T-helper 9 cell (primary cell): ENCODE measurements around the gene RIMBP2.

Experiments
- DNase-seq: peaks from one replicate; pipeline ENCODE4 v3.0.0-alpha.2; 2020

Gene RIMBP2

DNA sequence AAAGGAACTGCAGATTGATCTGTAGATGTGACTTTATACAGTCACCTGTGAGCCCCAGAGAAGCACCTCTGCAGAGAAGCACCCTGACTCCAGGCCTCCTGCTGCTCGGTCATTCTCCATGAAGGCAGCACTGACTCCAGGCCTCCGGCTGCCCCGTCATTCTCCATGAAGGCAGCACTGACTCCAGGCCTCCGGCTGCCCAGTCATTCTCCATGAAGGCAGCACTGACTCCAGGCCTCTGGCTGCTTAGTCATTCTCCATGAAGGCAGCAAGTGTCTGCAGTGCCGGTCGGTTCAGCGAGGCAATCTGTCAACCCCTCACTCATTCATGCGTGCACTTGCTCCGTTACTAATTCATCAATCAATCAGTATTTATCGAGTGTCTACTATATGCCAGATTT, 218.1 kb downstream of the RIMBP2 start:
- DNase-seq = no peak

- DNase-seq = no peak
Observed at GRCh38 chr12:130497321-130497720, 218.8 kb downstream of the RIMBP2 start.

DNA sequence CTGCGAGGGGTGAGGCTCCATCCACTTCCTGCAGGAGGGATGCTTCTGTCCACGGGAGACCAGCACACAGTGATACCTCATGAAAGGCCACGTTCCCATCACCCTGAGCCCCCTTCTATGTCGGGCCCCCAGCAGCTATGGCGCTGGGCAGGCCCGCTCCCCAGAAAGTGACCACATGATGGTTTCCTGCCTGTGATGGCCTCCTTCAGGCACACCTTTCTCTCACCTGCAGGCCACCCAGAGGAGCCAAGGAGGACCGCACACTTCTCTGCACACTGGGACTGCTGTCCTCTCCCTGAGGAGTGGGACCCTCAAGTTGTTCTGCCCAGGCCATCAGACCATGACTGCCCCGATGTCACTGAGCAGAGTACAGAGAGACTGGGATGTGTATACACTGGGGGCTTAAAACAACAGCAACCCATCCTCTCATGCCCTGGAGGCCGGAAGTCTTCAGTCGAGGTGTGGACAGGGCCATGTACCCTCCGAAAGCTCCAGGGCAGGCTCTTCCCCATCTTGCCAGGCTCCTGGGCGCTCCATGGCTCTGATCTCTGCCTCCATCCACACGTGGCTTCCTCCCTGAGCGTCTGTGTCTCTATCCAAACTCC, 219.5 kb downstream of the RIMBP2 start:
- no peak for DNase-seq

GRCh38 chr12:130495156-130495555, 220.9 kb downstream of the RIMBP2 start:
- DNase-seq = no peak

DNA sequence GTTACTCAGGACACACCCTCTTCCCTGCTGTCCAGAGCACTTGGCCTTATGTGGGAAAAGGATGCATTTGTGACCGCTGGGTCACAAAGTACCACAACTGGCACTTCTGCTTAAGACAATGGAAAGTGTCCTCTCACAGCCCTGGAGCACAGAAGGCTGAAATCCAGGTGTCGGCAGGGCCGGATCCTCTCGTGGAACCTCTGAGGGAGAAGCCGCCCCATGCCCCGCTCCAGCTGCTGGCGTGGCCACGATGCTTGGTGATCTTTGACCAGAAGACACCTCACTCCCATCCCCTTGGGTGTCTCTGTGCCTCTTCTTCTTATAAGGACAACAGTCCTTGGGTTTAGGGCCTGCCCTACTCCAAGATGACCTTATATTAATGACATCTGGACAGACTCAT, 221.4 kb downstream of the RIMBP2 start:
- DNase-seq = no peak

DNA sequence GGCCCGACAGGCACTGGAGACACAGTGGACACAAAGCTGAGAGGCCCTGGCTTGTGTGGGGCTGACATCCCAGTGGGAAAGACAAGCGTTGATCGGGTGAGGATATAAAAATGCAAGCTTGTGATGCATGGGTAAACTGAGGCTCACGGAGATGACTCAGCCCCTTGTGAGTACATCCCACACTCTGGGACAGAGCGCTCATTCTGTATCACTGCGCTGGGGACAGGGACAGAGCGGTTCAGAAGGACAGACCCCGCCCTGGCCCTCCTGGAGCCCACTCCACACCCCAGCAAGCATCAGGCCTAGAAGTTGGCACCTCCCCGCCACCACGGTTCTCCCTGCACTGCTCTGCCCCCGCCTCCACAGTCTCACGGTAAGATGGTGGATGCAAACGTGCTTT, 222.1 kb downstream of the RIMBP2 start:
- DNase-seq = no peak

- no peak for DNase-seq
Observed at GRCh38 chr12:130491421-130492357, 224.4 kb downstream of the RIMBP2 start.

DNA sequence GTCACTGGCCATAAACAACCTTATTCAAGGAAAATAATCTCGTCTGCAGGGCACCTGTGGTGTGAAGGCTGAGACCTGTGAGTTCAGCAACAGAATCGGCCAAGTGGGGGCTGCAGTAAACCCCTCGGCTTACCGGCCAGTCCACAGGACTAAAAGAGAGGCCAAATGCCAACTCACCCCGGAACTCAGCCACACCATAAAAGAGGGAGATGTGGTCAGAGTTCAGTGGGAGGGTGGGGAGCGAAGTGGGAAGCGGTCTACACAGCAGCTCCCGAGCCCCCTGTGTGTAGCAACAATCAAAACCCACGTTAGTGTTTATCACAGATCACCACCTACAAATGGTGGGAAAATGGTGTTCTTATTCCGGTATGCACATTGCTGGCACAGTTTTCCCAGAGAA, 225.4 kb downstream of the RIMBP2 start:
- no peak for DNase-seq

DNA sequence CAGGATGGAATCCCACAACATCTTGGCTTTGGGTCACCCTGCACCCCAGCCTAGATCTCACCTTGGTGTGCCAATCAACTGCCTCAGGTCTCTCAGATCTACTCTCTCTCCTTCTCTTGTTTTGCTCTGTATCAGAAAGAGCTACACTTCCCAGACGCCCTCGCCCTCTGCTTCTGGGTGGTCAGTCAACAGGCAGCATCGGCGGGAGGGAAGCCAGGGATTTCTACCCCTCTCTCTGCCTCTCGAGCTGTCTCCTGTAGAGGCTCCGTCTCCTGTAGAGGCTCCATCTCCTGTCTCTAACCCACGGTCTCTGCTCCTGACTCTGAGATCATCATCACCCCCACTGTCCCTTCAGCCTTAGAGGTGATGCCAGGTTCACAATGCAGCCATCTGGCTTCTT, 226.8 kb downstream of the RIMBP2 start:
- no peak for DNase-seq

DNA sequence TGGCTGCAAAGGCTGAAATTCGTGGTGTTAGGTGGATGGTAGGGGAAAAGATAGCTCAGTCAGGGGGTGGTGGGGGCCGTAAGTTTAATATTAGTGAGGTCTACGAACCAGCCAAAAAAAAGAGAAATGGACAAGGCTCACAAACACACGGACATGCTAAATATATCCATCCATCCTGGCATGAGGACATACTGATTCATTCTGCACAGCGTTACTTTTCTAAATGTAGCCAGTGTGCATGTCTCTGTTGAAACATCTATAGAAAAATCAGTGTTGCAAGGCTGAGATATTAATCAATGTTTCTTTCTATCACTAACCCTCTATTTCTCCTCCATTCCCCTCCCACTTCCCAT, 227.8 kb downstream of the RIMBP2 start:
- no peak for DNase-seq

GRCh38 chr12:130487636-130488357, 228.3 kb downstream of the RIMBP2 start:
- no peak for DNase-seq

DNA sequence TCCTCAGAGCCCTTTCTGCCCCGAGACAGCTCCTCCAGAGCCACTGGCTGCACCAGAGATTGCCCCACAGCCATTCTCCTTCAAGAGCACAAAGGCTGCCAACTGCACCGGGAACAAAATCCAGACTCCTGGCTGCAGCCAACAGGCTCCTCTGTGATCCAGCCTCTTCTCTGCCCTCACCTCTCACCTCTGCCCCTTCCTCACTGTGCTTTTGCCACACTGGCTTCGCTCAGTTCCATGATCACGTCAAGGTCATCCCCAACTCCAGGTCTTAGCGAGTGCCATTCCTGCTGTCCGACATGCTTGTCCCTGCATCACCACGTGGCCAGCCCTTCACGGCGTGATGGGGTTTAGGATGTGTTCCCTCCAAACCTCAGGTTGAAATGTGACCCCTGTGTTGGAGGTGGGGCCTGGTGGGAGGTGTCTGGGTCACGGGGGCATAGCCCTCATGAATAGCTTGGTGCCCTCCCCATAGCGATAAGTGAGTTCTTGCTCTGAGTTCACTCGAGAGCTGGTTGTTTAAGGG, 229.1 kb downstream of the RIMBP2 start:
- no peak for DNase-seq

GRCh38 chr12:130486146-130486435, 230.0 kb downstream of the RIMBP2 start:
- DNase-seq = no peak

DNA sequence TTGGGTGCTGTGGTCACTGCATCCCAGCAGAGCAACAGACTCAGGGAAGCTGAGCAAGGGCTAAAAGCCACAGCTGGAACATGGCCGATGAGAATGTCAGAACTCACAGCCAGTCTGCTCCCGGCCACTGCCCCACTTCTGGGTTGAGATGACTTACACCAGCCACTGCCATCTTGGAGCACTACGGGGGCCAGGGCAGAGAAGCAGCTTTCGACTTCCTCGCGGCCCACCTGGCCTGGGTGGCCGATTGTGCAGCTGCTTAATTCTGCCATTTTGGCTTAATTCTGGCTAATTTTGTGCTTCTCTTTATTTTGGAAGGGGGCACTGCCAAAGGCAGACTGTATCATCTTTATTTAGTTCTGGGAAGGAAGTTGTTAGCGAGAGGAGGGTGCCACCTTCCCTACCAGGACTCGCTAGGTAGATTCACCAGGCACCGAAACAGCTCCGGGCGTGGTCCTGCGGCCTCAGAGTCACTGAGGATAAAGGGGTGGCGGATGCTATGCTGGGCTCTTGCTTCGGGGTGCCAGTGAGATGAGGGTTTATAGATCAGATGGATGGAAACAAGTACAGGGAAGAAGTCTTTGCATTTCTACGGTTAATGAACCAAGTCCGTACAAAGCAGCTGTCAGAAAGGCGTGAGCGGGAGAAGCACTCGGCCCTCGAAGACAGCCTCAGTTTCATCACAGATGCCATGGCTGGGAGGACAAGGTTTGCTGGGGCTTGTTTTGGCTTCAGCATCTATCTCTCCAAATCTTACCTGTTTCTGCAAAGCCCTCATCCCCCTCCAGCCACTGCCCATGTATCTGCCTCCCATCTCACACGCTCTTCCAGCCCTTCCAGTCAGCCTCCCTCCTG, 230.6 kb downstream of the RIMBP2 start:
- DNase-seq = no peak

DNA sequence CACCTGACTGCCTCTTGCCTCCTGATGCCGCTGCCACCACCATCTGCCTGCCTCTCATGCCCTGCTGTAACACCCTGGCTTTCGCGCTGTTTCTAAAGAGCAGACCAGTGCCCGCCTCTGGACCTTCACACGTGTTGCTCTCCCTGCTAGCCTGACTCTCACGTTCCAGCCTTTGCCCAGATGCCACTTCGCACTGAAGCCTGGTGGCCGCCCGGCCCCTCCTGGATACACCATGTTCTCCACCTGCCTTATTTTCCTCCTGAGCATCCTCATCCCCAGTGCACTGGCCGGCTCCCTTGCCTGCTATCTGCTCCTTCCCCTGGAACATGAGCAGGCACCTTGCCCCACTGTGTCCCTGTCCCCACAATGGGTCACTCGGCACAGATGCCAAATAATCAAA, 231.9 kb downstream of the RIMBP2 start:
- DNase-seq = no peak

- DNase-seq = no peak
Observed at GRCh38 chr12:130483616-130484180, 232.4 kb downstream of the RIMBP2 start.

GRCh38 chr12:130482448-130482847, 233.7 kb downstream of the RIMBP2 start:
- DNase-seq = no peak

DNA sequence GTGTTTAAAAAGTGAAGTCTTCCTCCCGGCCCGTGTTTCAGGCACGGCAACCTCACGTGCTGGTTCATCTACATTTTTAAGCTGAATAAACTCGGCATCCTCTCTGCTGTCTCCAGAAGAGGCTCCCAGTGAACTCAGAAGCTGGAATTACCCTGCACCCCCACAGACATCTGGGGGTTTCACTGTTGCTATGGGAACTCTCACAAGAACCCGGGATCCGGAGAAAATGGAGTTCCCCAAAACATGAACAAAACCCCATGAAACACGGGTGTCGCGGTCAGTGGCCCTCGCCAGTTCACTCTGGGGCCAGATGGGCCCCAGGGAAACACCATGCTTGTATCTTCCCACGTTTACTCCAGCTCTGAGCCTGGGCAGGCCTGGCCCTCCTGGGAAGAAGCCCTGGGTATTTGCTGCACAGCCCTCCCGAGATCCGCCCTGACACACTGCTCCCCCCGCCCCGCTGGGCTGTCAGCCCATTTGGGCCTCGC, 234.7 kb downstream of the RIMBP2 start:
- no peak for DNase-seq

DNA sequence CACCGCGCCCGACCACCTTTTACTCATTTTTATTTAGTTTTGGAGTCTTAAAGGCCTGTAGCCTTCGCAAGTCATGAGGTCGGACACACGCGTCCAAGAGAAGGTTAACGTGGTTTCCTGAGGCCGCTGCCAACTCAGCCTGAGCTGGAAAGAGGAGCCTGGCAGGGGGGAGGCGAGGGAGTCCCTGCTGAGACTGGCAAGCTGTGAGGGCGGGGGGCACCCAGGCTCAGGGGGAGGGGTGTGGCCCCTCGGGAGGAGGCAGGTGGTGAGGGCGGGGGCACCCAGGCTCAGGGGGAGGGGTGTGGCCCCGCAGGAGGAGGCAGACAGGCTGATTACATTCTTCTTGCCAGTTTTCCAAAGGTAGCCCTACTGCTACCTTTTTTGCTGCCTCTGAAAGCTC, 235.2 kb downstream of the RIMBP2 start:
- DNase-seq = no peak

- no peak for DNase-seq
Observed at GRCh38 chr12:130480231-130480630, 235.9 kb downstream of the RIMBP2 start.

DNA sequence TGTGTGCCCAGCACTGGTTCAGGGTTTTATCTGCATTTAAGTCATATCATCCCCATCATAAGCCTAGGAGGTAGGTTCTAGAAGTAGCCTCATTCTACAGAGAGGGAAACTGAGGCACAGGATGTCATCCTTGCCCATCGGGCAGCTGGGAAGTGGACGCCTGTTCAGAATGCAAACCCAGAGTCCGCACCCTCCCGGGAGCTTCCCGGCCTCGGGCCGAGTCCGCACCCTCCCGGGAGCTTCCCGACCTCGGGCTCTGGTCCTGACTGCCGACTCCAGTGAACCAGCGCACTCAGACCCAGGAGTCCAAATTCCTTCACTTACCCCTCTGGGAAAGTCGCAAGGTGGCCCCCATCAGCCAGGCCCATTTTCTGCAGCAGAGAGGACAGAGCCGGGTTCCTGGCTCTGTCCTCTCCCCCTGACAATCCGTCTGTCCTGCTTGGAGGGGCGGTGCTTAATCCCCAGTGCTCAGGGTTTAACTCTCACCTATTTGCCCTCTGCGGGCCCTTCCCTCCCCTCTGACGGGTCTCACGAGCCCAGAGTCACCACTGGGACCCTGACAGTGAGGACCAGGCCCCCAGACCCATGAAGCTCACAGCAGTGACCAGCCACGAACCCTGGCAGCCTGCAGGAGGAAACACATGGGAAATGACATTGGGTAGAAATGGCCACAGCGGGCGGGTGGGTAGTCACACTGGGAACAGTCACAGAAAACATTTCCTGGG, 236.5 kb downstream of the RIMBP2 start:
- DNase-seq = no peak

- DNase-seq = no peak
Observed at GRCh38 chr12:130478786-130479185, 237.3 kb downstream of the RIMBP2 start.
